MM.1S (cell line): ENCODE data around the gene INPP4B.

Experiments
- DNase-seq: peaks from one replicate; pipeline ENCODE4 v3.0.0-alpha.2; 2015
- H2AFZ ChIP-seq: fragments of 300-600 bp; sonication (generic); 2 replicates; pipeline ENCODE4 v1.6.0; 2016; ENCODE audit warnings: antibody characterized with exemption, low read length
- H3F3A ChIP-seq: fragments of 300-600 bp; sonication (generic); 2 replicates; pipeline ENCODE4 v1.6.1; 2016; ENCODE audit warnings: mild to moderate bottlenecking, antibody characterized with exemption, low read length, moderate library complexity, mixed read lengths; ENCODE audit not compliant: insufficient read depth
- H3K27ac ChIP-seq: fragments of 300-600 bp; sonication (generic); 2 replicates; pipeline ENCODE4 v1.5.1; 2016; ENCODE audit warnings: mild to moderate bottlenecking, low read length
- H3K27me3 ChIP-seq: fragments of 300-600 bp; sonication (generic); replicated peaks from 2 replicates; pipeline ENCODE4 v1.6.0; 2016; ENCODE audit warnings: low read length; ENCODE audit not compliant: insufficient read depth
- H3K36me3 ChIP-seq: fragments of 300-600 bp; sonication (generic); replicated peaks from 2 replicates; pipeline ENCODE4 v1.6.1; 2016; ENCODE audit warnings: mild to moderate bottlenecking, low read length, mixed read lengths; ENCODE audit not compliant: insufficient read depth
- H3K4me1 ChIP-seq: fragments of 300-600 bp; sonication (generic); 2 replicates; pipeline ENCODE4 v1.6.1; 2016; ENCODE audit warnings: low read length, mixed read lengths
- H3K4me2 ChIP-seq: fragments of 300-600 bp; sonication (generic); 2 replicates; pipeline ENCODE4 v1.6.0; 2016; ENCODE audit warnings: low read depth, low read length
- H3K4me3 ChIP-seq: fragments of 300-600 bp; sonication (generic); 2 replicates; pipeline ENCODE4 v1.5.1; 2016; ENCODE audit warnings: low read length, mixed read lengths
- H3K79me2 ChIP-seq: fragments of 300-600 bp; sonication (generic); 2 replicates; pipeline ENCODE4 v1.6.1; 2016; ENCODE audit warnings: mixed run types, low read length, mixed read lengths
- H3K9ac ChIP-seq: fragments of 300-600 bp; sonication (generic); 2 replicates; pipeline ENCODE4 v1.6.1; 2016; ENCODE audit warnings: low read length, mixed read lengths
- H3K9me2 ChIP-seq: fragments of 300-600 bp; sonication (generic); replicated peaks from 2 replicates; pipeline ENCODE4 v1.6.1; 2016; ENCODE audit warnings: mild to moderate bottlenecking, low read length, mixed read lengths; ENCODE audit not compliant: insufficient read depth
- H3K9me3 ChIP-seq: fragments of 300-600 bp; sonication (generic); replicated peaks from 2 replicates; pipeline ENCODE4 v1.6.1; 2016; ENCODE audit warnings: mild to moderate bottlenecking, low read length, mixed read lengths; ENCODE audit not compliant: insufficient read depth
- H4K20me1 ChIP-seq: fragments of 300-600 bp; sonication (generic); 2 replicates; pipeline ENCODE4 v1.6.1; 2016; ENCODE audit warnings: mild to moderate bottlenecking, low read length, moderate library complexity, mixed read lengths; ENCODE audit not compliant: insufficient read depth
- EZH2 ChIP-seq: fragments of 300-600 bp; sonication (generic); optimal IDR thresholded peaks from 2 replicates; pipeline ENCODE3; 2017; ENCODE audit warnings: low read depth, mild to moderate bottlenecking, antibody characterized with exemption, low read length, mixed read lengths
- EZH2phosphoT487 ChIP-seq: fragments of 300-600 bp; sonication (generic); IDR thresholded peaks from 2 replicates; pipeline ENCODE4 v1.6.1; 2018; ENCODE audit warnings: antibody characterized with exemption, low read length
- TF ChIP-seq, protein P1 (sequence below): fragments of 300-600 bp; sonication (generic); IDR thresholded peaks from 2 replicates; pipeline ENCODE4 v1.5.1; 2016; ENCODE audit warnings: antibody characterized with exemption, low read length, mixed read lengths

The INPP4B gene

DNA sequence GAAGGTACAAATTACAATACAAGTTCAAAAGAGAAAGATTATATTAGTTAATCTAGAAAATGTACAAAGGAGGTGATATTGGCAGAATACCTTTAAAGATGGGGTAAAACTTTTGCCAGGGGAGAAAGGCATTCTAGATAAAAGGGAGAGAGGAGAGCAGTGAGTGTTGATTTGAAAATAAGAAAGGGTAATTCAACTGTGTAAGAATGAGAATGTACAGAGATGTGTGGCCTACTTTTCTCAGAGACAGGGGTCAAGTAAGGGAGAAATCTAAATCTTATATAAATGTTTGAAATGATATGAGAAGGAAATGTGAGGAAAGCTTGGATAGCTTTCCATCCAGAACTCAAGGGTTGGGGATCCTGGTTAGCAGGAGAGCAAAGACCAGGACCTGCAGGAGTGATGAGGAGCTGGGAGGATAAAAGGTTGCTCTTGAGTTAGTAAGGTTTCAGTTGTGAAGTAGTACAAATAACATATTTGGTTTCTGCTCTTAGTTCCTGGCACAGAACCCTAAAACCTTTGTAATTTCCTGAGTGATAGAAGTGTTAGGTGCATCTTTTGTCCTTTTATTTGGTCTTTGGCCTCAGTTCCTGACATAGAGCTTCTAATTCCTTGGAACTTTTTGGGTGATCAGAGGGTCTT, 489.9 kb downstream of the INPP4B start:
- H3K79me2 ChIP-seq: no peaks in the 10 kb centered on the region
- no peak overlapping the region for H3K4me3 ChIP-seq
- H3K9me2 ChIP-seq: no peaks in the 10 kb centered on the region
- H4K20me1 ChIP-seq: no peaks in the 10 kb centered on the region
- H3K4me1 ChIP-seq: no peaks in the 10 kb centered on the region
- H2AFZ ChIP-seq: no peak overlapping the region
- H3K27me3 ChIP-seq: no peaks in the 10 kb centered on the region
- H3K27ac ChIP-seq: no peak overlapping the region
- H3K9ac ChIP-seq: no peak overlapping the region
- H3K36me3 ChIP-seq: no peaks in the 10 kb centered on the region
- no peaks in the 10 kb centered on the region for H3F3A ChIP-seq
- TF ChIP-seq EZH2 (no peak), EZH2phosphoT487 (no peak)
- TF ChIP-seq, protein P1, sequence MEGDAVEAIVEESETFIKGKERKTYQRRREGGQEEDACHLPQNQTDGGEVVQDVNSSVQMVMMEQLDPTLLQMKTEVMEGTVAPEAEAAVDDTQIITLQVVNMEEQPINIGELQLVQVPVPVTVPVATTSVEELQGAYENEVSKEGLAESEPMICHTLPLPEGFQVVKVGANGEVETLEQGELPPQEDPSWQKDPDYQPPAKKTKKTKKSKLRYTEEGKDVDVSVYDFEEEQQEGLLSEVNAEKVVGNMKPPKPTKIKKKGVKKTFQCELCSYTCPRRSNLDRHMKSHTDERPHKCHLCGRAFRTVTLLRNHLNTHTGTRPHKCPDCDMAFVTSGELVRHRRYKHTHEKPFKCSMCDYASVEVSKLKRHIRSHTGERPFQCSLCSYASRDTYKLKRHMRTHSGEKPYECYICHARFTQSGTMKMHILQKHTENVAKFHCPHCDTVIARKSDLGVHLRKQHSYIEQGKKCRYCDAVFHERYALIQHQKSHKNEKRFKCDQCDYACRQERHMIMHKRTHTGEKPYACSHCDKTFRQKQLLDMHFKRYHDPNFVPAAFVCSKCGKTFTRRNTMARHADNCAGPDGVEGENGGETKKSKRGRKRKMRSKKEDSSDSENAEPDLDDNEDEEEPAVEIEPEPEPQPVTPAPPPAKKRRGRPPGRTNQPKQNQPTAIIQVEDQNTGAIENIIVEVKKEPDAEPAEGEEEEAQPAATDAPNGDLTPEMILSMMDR: no peak
- H3K9me3 ChIP-seq: no peaks in the 10 kb centered on the region
- DNase-seq: no peak
- no peak overlapping the region for H3K4me2 ChIP-seq

GRCh38 chr4:142355421-142355930, 490.6 kb downstream of the INPP4B start:
- H3K36me3 ChIP-seq: no peaks in the 10 kb centered on the region
- H3F3A ChIP-seq: no peaks in the 10 kb centered on the region
- no peaks in the 10 kb centered on the region for H3K27me3 ChIP-seq
- H3K9me2 ChIP-seq: no peaks in the 10 kb centered on the region
- no peak overlapping the region for H3K27ac ChIP-seq
- DNase-seq: no peak
- no peaks in the 10 kb centered on the region for H3K9me3 ChIP-seq
- no peak overlapping the region for H3K4me3 ChIP-seq
- no peak overlapping the region for H2AFZ ChIP-seq
- H3K4me2 ChIP-seq: no peak overlapping the region
- no peaks in the 10 kb centered on the region for H3K4me1 ChIP-seq
- H4K20me1 ChIP-seq: no peaks in the 10 kb centered on the region
- H3K9ac ChIP-seq: no peak overlapping the region
- no peaks in the 10 kb centered on the region for H3K79me2 ChIP-seq
- TF ChIP-seq EZH2phosphoT487: no peak
- TF ChIP-seq, protein P1: no peak
- TF ChIP-seq EZH2: no peak

DNA sequence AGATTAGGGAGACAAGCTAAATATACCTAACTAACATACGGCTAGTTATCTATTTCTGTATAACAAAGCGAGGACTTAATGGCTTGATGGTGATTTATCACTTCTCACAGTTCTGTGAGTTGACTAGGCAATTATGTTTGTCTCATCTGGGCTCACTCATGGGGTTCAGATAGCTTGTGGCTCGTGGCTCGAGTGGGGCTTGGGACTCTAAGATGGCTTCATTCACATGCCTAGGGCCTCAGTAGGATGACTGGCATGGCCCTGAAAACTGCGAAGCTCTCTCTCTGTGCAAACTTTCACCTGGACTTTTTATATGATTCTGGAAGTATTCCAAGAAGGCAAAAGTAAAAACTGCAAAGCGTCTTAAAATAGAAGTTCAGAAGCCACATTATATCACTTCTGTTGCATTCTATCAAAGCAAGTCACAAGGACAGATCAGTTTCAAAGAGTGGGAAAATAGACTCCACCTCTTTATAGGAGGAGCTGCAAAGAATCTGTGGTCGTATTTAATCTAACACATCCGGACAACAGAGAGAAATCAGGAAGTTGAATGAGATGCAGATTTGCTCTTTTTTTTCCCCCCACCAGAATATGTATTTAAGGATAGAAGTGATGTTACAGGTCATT, 491.2 kb downstream of the INPP4B start:
- no peaks in the 10 kb centered on the region for H3K9me3 ChIP-seq
- no peak overlapping the region for H3K4me2 ChIP-seq
- DNase-seq: no peak
- no peaks in the 10 kb centered on the region for H3K9me2 ChIP-seq
- H4K20me1 ChIP-seq: no peaks in the 10 kb centered on the region
- H3K4me1 ChIP-seq: no peaks in the 10 kb centered on the region
- H3K9ac ChIP-seq: no peak overlapping the region
- H3K27me3 ChIP-seq: no peaks in the 10 kb centered on the region
- no peaks in the 10 kb centered on the region for H3F3A ChIP-seq
- no peak overlapping the region for H3K27ac ChIP-seq
- H3K79me2 ChIP-seq: no peaks in the 10 kb centered on the region
- H2AFZ ChIP-seq: no peak overlapping the region
- H3K4me3 ChIP-seq: no peak overlapping the region
- H3K36me3 ChIP-seq: no peaks in the 10 kb centered on the region
- no peak for TF ChIP-seq EZH2
- no peak for TF ChIP-seq EZH2phosphoT487
- TF ChIP-seq, protein P1: no peak
